NCI-H146 treated with DMSO at 0.1 percent for 48 hours (cell line): ENCODE data around the gene RPL39L.
"Not testable (repeated sequence)": the region's sequence is repeated elsewhere in the genome, so short reads cannot be mapped to it uniquely, and the experiment has no call there.

ENCODE experiments used
- DNase-seq: peaks from one replicate; lab custom pipeline; 2025; ENCODE audit not compliant: unreplicated experiment; lab: John Stamatoyannopoulos, UW

RPL39L gene

DNA sequence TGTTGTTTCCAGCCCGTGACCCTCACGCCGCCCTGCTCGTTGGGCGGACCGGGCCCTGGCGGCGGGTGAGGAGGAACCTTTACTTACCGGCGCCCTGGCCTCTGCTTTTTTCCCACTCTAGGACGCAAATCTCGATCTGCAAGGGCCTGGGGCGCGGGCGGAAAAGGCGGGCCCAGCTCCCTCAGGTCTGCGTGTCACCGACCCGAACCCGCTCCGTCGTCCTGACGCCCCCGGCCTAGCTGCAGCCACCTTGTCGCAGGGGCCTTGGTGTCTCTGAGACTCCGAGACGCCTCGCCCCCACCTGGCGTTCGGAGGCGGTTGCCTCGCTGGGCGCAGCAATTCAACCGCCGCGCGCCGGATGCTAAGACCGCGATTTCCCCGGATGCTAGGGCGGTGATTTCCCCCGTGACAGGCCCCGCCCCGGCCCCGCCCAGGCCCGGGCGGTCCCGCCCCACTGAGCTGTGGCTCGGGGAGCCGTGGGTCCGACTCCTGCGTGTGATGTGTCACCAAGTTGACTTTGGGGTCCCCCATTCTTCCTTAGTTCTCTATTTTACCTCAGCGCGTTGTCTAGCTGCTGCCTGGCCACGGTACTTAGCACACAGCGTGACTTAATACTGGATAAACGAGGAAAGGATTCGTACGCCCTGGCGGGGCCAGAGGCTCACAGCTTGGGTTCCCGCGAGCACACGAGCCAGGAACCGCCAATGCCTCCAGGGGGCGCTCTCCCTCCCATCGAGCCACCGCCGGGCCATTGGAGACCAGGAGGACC is at the start of gene RPL39L:
Gene RPL39L, minus strand, starts transcription at position 371 of the 769 bp plus-strand sequence. CDS start 18,196 bp downstream, outside the sequence.
- DNase-seq = peak; percentile 37

DNA sequence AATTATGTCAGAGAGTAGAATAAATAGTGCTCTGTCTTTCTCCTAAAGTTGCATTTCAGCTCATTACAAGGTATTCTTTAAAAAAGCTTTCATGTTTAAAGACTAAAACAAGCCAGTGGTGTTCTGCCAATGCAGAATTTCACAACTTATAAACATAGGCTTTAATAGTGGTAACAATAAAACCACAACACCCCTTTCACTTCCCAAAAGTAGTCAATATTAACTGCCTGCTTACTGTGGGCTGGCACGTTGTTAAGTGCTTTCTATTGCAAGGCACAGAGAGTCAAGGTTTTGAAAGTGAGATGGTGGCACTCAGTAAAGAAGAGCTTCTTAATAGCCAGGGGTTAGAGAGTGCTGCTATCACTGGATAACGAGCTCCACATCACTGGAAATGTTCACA is 49.6 kb upstream of the RPL39L start:
- DNase-seq = no peak

DNA sequence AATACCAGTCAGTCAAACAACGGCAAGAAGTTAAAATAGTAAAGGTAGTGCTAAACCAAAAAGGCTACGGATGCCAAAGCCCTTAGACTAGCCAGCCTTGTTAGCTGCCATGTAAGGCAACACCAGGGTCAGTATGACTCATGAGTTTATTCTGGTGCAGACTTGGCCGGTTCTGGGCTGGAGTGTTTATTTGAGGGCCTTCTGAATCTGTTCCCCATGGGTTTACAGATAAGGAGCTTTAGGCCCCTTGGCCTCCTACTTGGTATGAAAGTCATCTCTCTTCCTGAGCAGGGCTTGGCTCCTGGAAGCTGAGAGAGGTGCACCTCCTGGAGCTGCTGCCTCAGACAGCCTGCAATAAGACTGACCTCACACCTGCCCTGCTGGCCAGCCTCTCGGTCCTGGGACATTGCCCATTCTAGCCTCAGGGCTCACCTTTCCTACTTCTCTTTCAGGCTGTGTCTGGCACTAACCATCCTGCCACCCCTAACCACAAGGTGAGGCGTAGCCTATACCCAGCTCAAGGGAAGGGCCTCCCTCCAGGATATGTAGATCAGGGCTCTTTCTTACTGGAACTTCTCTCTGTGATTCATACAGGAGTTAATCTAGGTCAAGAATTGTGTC is 47.6 kb upstream of the RPL39L start:
- no peak for DNase-seq

DNA sequence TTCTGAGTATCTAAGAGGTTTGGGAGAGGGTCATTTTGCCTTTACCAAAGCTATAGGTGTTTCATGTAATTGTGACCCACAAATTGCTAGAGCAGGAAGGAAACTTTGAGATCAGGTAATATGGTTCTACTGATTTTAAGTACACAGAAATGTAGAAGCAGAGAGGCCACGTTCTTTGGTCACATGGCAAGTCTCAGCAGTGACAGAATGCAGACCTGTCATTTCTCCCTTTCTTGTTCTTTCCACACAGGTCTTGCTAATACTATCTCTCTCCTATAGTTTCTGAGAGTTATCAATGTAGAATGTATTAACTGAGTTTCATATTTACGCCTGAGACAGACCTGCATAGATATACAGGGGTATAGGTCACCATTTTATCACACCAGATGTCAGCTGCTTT is 47.1 kb upstream of the RPL39L start:
- no peak for DNase-seq

DNA sequence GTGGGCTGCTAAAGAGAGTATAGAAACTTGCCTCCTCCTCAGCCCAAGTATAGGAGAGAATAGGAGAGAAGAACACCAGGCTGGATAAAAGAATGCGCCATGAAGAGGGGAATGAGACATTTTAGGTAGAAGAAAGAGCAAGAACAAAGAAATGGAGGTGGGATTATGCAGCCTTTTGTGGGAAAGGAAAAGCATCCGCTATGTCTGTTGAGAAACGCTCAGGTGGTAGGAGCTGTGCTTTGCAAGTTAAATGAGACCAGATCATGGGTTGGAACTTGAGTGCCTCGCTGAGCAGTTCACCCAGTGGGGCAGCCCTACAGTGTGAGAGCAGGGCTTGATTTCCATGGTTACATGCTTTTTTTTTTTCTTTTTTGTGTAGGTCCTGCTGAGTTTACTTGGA is 46.5 kb upstream of the RPL39L start:
- no peak for DNase-seq

DNA sequence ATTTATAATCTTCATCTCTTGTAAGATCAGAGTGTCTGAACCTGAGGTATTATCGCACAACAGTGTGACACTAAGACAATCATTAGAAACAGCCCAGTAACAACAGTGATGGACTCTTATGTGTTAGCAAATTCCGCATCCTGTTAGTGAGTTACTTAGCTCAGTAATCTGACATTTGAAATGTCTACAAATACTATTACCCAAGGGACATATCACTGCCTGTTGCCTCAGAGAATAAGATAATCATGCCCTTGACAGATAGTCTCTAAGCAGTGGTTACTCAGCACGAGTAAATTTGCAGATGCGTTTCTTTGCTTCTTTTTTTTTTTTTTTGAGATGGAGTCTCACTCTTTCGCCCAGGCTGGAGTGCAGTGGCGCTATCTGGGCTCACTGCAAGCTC is 44.6 kb upstream of the RPL39L start:
- no peak for DNase-seq

DNA sequence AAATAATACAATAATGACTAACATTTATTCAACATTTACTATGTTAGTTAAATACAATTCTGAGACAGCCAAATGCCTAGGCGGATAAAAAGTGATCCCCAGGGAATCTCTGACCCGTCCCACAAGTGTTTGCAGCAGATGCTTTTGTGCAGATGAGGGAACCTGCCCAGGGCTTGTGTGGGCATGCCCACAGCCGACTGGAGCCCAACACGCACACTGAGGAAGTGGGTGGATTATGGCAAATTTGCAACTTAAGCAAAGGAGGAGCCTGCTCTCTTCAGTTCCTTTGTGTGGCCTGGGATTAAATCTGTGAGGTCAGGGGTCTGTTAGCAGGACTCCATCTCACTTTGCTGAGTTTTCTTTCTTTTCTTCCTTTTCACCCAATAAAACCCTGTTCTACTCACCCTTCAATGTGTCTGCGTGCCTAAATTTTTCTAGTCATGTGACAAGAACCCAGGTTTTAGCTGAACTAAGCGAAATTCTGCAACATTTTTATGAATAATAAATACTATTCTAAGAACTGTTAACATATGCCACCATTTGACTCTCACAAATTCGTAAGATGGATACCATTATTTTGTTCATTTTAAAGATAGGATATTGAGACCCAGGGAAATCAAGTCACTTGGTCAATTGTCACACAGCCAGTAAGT is 44.0 kb upstream of the RPL39L start:
- no peak for DNase-seq

DNA sequence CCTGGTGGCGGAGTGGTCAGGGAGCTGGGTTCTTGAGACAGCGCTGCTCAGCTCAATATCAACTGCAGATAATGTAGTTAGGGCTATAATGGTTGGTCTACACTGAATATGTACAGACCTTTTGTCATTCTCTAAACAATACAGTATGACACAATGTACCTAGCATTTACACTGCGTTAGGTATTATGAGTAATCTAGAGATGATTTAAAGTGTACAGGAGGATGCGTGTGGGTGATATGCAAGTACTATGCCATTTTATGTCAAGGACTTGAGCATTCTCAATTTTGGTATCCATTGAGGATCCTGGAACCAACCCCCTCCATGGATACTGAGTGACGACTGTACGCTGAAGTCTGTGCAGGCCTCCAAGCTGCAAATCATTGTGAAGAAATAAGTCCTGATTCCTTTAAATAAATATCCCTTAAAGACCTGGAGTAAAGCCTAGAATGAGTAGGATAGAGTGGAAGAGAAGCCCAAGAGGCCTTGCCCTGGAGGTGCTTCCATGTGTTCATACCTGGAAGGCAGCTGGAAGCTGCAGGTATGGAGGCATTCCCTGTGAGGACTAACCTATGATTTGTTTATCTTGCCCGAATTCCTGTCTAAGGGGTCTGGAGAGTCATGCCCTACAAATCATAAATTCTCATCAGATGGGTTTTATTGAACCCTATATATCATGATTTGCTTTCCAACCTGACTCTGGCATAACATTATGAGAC is 42.3 kb upstream of the RPL39L start:
- no peak for DNase-seq

DNA sequence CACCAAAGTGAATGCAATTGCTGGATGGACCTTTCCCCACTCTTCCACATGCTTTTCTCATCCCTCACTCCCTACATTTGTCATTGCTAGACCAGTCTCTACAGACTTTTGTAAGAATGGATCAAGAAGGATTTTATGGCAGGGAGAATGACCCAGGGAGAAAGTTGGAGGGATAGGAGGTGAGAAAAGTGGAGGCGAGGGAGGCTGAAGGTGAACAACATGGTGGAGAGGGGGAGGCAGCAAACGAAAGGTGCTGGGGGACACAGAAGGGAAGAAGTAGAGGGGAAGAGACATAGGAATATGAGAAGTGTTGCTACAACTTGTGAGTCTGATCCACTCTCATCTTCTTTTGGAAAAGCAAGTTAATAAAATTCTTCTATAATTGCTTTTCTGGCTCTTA is 33.6 kb upstream of the RPL39L start:
- no peak for DNase-seq

DNA sequence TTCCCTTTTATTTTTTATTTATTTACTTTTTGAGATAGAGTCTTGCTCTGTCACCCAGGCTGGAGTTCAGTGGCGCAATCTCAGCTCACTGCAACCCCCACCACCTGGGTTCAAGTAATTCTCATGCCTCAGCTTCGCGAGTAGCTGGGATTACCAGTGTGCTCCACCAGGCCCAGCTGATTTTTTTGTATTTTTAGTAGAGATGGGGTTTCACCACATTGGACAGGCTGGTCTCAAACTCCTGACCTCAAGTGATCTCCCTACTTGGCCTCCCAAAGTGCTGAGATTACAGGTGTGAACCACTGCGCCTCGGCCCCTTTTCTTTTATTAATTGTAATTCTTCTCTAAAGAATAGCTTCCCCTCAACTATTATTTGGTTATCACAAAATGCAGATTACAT is 31.6 kb upstream of the RPL39L start:
- DNase-seq = not testable (repeated sequence)

DNA sequence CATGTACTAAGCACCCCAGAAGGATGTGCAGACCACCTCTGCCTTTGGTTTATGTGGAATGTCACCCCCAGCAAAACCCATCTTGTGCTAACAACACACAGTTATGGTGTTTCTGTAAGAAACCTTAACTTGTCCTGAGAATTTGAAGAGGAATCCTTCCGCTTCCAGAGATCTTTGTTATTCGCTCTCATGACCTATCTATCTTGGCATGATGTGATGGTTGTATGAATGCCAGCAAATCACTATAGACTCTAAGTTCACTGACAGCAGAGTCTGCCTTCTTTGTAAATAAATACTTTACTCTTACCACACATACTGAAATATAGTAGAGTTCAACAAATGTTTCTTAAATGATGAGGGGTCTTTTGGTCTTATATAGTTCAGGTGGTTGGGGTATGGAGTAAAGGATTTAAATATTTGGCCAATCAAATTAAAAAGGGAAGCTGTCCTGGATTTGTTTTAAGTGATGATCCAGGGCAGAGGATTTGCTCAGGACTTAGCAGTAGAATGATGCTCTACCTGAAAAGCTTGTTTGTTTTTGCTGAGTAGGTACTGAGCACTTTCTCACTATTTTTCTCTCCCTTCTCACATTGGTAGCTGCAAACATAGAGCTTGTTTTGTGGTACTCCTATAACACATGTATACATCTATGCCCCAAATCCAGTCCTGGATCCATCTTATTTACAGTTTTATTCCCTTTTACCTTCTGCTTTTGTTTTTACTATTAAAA is 30.1 kb upstream of the RPL39L start:
- DNase-seq = no peak

DNA sequence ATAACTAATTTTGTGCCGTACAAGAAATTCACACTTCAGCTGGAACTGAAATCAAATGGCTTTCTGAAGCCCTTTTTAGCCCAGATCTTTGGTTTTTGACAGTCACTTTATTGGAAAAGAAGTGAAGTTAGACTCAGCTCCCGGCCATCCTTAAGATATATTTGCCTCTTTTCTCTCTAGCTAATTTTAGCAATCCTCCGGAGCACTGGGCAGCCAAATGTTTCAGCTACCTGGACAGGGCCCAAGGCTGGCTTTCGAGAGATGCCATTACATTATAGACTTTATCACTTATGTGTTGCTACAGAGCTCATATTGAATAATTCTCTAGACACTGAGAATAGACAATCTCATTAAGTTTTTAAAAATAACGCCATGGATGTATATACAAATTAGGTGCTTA is 28.5 kb upstream of the RPL39L start:
- no peak for DNase-seq

DNA sequence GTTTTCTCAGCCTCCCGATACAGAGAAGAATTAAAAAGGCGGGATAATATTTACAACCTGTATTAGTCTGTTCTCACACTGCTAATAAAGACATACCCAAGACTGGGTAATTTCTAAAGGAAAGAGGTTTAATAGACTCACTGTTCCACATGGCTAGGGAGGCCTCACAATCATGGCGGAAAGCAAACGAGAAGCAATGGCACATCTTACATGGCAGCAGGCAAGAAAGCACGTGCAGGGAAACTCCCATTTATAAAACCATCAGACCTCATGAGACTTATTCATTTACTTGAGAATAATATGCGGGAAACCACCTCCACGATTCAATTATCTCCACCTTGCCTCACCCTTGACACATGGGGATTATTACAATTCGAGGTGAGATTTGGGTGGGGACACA is 27.5 kb upstream of the RPL39L start:
- no peak for DNase-seq

DNA sequence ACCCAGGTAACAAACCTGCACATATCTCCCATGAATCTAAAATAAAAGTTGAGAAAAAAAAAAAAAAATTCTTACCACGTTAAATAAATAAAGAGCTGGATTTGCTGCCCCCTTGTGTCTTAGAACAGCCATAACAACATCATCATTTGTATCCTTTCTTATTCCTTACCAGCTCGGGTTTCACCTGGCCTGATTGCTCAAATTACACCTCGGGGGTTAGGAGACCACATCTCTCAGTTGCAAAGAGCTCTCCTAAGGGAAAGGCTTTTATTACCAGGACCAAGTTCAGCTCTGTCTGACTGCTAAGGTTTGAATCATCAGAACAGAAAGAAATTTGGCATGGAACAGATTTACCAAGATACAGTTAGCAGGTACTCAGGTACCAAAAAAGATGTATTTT is 25.8 kb upstream of the RPL39L start:
- peak; percentile 84 for DNase-seq

DNA sequence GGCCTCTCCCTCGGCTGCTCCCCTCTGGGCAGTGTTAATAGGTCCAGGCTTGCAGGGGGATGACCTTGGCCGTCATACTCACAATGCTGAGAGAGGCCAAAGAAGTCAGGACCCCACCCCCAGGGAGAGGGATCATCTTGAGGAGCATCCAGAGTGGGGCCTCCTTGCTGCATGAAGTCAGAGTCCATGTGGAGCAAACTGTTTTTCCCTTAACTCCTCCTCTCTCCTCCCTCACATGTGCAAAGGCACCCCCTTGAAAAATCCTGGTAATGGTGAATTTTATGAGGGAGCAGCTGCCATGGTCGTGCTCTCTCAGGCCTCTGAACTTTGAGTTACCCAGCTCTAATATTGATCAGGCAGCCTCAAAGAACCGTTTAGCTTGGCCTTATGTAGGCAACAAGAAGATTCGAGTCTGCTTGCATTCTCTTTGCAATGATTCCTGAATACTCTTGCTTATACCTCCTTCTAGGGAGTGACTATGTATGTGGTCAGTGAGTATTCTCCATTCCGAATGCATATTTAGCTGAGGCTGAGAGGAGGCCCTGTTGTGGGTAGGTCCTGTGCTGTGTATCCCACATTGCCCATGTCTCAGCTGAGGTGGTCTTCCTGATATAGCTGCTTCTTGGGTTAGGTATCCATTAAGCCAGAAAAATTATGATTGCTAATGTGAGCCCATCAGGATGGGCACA is 23.1 kb upstream of the RPL39L start:
- DNase-seq = no peak

DNA sequence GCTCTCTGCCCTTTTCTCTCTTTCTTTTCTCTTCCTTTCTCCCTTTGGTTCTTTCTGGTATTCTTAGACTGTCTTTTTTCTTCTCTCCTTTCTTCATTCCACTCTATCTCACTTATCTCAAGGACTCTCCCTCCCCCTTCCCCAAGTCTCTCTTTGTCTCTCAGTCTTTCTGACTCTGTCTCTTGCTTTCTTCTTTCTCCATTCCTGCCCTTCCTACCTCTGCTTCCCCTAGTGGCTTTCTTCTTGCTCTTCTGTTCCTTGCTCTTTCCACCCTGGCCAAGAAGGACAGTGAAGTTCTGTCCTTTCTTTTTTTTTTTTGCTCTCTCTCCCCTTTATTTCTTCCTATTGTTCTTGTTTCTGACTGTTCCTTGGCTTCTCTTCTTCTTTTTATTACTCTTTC is 22.3 kb upstream of the RPL39L start:
- DNase-seq = no peak

DNA sequence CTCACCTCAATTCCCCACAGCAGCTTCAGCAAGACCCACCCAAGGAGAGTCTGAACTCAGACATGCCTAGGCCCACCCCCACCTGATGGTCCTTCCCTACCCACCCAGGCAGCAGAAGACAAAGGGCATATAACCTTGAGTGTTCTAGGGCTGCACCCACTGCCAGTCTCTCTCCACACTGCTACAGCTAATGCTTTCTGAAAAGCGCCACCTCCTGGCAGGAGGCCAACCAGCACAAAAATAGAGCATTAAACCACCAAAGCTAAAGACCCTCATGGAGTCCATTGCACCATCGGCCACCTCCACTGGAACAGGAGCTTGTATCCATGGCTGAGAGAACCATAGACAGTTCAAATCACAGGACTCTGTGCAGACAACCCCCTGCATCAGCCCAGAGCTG is 11.3 kb upstream of the RPL39L start:
- DNase-seq = no peak

DNA sequence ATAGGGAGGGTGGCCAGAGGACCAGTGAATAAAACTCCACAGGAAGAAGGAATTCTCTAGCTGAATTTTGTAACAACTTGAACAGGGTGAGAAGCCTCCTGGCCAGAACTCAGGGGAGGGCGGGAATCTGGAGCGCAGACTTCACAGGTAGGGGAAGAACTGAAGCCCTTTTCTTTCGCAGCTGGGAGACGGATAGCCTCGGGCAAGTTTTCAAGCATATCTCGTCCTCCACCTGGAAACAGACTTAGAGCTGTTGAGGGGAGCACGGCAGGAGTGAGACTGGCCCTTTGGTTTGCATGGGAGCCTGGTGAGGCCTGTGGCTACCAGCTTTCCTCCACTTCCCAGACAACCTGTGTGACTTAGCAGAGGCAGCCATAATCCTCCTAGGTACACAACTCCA is 10.9 kb upstream of the RPL39L start:
- no peak for DNase-seq

DNA sequence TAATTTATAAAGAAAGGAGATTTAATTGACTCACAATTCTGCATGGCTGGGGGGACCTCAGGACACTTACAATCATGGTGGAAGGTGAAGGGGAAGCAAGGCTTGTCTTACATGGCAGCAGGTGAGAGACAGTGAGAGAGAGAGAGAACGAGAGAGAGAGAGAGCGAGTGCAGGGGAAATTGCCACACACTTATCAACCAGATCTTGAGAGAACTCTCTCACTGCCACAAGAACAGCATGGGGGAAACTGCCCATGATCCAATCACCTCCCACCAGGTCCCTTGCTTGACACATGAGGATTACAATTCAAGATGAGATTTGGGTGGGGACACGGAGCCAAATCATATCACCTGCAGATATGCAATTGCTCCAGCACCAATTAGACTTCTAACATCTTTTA is 7.1 kb upstream of the RPL39L start:
- DNase-seq = no peak

DNA sequence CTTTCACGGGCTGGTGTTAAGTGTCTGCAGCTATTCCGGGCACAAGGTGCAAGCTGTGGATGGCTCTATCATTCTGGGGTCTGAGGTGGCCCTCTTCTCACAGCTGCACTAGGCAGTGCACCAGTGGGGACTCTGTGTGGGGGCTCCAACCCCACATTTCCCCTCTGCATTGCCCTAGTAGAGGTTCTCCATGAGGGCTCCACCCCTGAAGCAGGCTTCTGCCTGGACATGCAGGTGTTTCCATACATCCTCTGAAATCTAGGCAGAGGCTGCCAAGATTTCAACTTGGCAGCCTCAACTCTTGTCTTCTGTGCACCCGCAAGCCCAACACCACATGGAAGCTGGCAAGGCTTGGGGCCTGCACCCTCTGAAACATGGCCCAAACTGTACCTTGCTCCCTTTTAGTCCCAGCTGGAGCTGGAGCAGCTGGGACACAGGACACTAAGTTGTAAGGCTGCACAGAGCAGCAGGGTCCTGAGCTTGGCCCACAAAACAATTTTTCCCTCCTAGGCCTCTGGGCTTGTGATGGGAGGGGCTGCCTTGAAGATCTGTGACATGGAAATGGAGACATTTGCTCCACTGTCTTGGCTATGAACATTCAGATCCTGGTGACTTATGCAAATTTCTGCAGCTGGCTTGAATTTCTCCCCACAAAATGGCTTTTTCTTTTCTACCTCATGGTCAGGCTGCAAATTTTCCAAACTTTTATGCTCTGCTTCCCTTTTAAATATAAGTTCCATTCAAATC is 6.0 kb upstream of the RPL39L start:
- DNase-seq = no peak
